ENCODE data around the gene DPP4.

Gene DPP4

DNA sequence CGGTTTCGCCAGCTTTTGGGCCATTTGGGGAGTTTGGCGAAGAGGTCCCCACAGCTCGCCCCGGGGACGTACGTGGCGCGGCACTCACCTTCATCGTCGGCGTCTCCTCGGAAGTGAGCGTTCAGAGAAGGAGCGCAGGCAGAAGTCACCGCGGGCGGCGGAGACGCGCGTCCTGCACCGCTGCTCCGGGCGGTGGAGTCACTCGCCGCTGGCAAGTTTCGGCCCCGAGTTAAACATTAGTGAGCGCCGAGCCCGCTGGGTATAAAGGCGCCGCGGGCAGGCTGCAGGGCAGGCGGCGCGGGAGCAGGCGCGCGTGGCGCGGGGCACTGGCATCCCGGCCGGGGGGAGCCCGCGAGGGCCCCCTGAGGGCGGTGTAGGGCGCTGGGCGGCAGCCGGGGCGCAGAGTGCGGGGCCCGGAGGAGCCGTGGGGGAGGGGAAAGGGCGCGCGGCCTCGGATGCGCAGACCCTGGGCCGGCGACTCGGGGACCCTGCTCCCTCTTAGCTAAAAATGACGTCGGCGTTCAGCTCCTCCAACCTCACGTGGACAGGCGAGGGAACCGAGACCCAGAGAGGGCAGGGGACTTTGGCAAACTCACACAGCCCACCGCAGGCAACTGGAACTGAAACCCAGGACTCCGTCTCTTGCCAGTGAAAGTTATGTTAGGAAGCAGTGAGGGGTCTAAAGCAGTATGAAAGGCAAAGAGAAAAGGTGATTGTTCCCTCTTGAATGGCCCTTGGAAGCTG, at the start of gene DPP4:
TSS of gene DPP4 (minus strand) at position 328 of the 744 bp plus-strand sequence. CDS start at position 94, 234 bp downstream.
- DNase-seq = no peak

DNA sequence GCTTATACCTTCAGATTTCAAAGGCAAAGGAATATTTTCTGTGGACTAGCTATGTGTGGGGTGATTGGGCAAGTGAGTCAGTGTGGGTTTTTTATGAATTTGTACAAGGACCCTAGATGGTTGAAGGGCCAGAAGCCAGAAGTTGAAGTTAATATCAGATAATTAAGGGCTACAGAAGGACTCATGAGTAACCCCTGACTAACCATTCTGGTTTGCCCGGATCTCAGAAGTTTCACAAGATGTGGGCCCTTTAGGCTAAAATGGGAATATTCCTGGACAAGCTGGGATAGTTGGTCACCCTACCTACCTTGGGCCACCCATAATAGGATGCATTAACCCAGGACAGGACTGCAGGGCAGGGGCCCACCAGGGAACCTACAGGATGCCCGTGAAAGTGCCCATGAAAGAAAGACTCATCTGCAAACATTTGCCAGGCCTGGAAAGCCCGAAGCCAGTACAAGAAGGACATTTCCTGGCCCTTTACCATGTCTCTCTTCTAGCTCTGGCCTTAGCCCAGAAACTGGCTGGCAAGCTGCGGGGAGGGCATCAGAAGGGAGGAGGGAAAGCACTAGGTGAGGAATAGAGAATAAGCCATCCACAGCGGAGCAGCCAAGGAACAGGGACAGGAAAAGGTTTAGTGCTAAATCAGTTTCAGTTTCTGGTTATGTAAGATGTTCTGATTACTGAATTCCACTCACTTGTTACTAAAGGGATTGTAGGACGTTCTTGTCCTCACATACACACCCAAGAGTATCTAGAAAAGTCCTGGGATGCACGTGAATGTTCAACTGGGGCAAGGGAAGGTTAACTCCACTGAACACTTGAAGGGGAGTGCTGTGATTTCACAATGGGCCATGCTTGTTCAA, 44.4 kb upstream of the DPP4 start:
- DNase-seq = no peak

DNA sequence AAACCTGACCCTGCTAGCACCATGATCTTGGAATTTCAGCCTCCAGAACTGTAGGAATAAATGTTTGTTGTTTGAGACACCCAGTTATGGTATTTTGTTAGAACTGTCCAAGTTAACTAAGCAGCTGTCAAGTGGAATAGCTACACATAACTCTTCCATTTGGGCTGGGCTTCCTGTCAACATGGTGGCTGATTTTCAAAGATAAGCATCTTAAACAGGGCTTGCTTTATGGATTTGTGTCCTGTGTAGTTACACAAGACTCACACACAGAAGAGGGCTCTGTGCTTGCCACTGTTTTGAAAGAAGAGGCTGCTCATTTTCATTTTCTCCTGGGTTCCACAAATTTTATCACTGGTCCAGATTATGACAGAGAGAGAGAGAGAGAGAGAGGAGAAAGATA, 42.3 kb upstream of the DPP4 start:
- DNase-seq = no peak

DNA sequence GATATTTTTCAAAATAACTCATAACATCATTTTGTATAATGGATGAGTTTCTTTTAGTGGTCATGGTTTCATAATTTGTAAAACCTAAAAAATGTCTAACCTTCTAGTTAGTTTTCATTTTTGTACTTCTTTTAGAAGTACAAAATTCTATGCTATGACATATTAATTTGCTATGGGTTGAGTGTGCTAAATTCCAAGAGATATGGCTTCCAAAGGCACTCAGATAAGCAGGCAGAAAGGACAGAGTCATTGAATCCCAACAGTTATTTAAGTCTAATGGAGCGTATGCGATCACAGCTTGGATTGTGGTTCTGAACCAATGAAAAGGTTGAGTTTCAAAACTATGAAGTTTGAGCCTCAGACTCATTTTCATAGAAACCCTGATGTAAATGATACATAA, 41.1 kb upstream of the DPP4 start:
- no peak for DNase-seq

DNA sequence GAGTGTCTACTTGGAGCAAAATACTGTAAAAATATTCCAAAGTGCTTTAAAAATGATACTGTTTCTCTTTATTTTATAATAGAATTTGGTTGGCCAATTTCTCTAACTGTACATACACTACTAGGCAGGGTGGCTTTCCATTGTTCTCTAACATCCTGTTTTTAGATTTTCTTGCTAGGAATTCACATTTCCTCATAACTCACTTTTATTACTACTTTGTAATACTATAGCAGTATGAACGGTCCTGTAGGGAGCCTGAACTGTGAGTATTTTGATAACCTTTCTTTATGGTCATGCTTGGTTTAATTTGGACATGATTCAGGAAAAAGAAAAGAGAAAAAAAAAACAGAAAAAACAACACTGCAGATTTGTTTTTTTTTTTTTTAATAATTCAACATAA, 40.3 kb upstream of the DPP4 start:
- no peak for DNase-seq

DNA sequence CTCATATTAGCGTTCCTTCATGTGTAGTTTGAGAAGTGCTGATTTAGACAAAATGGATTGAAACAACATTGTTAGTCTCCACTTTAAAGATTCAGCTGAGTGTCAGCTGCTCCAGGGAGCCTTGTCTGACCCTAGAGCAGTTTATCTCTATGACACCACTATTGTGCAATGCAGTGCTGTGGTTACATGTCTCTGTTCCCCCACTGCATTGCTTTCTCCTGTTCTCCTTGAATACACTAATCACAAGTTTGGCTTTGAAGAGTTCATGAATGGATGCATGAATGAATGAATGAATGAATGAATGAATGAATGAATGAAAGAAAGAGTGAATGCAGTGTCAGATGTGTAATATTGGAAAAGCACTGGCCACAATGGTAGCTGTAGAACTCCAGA, 39.8 kb upstream of the DPP4 start:
- no peak for DNase-seq

DNA sequence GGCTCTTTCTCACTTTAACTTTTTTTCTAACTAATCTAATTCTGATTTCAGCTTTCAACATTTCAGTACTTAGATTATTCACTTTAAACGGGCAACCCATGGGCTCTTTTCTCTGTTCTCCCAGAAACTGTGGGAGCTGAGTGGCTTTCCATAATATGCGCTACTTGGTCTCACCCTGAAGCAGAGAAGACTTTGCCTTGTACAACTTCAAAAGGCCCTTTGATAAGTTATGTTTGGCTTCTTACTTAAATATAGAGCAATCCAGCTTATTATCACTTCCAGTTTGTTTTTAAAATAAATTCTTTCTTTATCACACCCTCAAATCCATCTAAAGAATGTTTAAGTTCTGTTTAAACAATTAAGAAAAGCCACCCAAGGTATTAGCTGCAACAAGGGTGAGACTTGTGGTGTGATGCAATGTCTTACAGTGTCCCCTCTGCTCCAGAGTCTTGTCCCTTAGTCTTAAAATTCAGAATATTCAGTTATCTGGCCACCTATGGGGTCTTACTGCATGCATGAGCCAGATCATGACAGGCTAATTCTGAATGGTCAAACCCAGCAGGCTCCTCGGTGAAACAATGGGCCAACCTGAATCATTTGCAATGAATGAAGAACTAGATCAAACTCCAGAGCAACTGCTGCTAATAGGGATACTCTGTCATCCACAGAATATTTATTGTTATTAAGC, 39.2 kb upstream of the DPP4 start:
- no peak for DNase-seq

DNA sequence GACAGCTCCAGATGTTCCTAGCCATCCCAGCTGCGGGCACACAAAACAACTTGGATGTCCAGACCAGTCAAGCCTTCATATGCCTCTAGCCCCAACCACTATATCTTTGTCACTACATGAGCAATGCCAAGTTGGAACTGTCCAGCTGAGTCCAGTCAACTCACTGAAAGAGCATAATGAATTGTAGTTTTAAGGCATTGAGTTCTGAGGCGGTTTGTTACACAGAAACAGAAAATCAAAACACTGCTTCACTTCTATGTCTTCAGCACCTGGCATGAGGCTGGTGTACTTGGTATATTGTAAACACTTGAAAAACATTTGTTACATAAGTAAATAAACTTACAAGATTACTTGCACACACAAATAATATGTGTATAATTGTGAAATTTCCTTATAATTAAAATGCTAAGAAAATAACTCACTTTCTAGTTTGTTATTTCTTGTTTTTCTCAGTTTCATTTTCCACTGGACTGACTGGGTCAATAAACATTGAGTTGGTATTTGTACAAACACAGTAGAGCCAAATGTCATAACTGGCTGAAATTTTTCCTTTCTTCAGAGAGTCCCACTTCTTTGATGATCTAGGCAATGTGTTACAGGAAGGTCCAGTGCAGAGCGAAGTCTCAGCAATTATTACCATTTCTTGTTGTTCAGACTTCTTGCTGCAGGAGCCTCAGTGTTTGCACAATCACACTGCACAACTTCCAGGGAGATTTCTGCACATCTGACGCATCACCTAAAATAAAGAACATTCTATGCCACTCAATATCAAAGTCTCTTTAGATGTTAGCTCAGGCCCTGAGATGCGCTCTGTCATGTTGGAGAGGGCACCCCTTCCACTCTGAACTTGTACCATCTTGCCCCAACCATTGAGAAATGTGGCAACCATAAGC, 38.2 kb upstream of the DPP4 start:
- no peak for DNase-seq

DNA sequence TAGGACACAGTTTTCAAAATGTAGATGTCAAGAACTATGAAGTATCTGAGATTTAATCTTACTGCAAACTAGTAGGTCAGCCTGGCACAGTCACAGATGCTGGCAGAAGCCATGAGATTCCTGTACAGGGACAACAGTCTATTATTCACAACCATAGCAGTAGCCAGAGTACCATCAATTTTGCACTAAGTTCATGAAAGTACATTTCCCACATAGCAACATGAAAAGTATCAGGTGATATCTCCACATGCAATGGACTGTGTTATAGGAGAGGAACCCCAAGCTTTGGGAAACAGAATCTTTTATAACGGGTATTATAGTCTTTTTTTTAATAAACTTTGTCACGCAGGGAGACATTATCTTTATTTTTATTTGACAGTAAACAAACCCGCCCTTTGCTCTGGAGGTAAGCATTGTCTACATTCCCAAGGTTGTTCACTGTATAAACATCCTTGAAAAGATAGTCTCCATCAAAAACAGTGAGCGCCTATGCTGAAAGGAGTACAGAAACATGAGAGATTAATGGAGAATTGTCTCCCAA, 33.4 kb upstream of the DPP4 start:
- no peak for DNase-seq

DNA sequence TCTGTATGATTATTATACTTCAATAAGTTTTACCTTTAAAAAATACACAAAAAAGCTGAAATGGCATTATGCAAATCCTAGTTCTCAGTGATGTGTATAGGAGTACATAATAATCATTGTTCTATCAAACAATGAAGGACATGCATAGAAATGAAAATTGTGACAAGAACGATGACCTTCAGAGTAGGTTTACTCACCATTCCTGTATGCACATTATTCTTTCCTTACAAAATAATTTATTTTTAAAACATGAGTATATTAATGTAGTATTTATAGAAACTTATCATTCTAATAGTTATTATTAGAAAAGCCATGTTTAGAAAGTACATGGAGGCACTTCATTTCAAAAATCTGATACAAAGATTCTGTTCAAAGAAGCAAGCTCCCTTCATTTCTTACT, 32.7 kb upstream of the DPP4 start:
- no peak for DNase-seq

DNA sequence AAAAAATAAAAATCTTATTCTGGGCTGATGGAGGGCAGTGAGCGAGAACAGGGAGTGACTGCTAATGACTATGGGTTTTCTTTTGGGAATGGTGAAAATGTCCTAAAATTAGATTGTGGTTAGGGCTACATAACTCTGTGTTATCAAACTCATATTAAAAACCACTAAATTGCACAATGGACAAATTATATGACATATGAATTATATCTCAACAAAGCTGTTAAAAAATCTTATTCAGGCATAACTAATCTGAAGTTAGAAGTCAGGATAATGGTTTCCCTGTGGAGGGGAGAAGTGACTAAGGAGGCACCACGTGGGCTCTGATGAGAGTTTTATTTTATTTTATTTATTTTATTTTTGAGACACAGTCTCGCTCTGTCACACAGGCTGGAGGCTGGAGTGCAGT, 32.1 kb upstream of the DPP4 start:
- DNase-seq = no peak

DNA sequence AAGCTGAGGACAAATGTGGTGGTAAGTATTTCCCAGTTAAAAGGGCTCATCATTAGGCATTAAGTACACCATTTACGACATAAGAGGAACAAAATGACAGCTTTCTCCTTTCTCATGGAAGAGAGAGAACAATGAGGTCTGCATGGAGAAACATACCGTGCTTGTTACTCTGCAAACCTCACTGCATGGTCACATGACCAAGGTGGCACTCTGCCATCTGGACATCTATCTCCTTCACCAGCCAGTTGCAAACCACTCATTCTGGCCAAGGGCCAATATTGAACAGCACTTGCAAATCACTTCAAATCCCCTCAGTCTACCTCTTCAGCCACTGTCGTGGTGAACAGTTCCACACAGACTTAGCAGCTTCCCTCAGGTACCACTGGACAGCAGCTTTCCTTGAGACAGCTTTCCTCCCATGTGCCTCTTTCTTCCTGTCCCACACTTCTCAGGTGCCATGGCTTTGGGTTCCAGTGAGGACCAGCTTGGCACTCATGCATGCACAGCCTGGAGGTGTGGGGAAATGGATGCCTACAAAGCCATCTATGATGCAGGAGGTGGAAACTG, 29.5 kb upstream of the DPP4 start:
- peak; percentile 63 for DNase-seq

DNA sequence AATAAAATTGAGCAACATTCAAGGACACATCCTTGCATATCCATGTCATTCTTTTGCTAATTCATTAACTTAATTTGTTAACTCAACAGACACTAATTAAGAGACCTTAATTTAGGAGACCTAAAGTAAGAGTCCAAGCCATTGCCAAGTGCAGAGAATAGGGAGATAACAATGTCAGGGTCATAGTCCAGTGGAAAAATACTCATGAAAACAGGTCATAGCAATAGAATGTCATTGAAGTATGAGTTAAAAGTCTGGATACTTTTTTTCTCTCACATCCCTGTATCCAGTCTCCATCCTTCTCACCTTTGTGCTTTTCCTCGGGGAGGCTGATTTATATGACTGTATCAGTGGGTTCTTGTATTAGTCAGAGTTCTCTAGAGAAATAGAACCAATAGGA, 26.6 kb upstream of the DPP4 start:
- no peak for DNase-seq

DNA sequence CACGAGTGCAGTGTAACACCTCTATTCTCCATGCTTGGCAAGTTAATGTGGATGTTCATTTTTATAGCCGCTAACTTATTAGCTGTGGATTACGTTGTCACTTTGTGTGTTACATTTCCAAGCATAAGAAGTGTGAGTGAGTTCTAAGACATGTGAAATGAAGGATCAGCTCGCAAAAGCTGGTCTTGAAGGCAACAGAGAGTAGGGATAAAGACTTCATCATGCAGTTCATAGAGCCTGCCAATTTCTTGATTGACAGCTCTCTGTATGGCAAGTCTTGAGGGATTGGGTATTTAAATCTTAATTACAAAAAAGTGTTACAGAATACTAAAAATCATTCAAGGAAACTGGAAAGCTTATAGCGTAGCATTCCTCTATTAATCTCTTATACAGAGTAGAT, 25.8 kb upstream of the DPP4 start:
- no peak for DNase-seq

DNA sequence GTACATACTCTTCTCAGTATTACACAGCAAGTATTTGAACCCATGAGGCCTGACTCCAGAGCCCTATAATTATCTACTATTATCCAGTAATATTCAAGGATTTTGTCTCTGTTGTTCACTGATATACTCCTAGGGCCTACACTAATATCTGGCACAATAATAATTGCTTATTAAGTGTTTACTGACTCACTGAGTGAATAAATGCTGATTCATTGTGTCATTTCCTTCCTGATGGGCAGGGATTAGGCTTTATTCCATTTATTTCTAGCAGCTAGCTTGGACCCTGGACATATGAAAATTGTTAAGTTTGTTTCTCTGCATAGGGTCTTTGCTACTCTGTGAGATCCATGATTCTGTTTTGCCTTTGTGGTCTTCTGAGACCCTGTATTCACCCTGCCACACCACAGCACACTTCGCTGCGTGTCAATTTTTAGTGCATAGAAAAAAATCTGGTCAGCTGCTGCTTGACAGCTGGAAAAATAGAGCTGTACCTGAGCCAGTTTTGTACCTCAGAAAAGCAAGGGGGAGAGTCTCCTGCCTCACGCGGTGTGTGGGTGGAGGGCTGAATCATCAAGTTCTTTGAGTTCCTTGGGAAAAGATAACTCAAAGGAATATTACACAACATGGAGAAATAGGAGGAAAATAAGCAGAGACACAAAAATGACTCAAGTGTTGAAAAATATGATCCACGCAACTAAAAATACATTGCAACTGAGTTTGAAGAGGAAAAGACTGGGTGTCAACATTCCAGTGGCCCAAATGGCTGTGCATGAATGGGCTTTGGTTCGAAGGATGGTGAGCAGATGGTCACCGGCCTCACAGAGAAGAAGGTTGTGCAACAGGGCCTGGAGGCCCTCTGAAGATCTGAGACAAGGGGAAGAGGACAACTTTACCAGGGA, 18.9 kb upstream of the DPP4 start:
- no peak for DNase-seq

DNA sequence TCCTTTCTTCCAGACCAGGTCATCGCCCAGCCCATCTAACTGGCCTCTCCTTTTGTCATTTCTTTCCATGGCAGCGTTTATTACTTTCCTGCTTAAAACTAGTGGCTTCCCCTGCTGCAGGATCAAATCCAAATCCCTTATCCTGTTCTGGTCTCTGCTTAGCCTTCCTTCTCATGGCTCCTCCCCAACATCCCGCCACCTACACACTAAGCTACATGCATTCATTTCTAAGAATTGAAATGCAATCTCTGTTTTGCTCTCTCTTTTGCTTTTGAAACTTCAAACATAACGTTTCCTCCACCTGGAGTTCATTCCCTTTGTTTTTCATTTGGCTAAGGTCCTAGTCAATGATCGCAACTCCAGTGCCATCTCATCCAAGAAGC, 18.0 kb upstream of the DPP4 start:
- DNase-seq = no peak

DNA sequence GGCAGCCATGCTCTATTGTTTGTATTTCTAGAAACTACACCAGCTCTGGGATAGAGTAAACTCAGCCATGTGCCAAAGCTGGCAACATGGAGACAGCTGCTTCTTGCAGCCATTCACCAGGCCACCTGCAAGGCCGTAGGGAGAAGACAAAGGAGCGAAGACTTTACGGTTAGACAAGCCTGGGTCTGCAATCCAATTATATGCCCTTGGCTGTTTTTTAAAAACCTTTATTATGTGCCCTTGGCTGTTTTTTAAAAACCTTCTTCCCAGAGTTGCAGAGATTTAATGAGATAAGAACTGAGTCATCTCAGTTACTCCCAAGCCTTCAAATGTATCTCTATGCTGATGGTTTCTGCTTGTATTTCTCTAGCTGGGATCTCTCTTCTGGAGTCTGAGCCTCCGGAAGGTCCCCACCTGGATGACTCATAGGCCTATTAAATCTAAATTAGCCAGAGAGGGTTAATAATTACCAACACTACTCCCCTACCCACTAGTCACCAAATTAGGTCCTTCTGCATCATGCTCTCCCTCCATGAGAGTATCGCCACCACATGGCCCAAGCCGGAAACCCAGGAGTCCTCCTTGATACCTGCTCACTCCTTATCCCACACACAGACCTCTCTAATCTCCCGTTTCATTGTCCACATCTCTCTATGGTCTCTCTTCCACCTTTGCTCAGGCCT, 17.5 kb upstream of the DPP4 start:
- DNase-seq = no peak

DNA sequence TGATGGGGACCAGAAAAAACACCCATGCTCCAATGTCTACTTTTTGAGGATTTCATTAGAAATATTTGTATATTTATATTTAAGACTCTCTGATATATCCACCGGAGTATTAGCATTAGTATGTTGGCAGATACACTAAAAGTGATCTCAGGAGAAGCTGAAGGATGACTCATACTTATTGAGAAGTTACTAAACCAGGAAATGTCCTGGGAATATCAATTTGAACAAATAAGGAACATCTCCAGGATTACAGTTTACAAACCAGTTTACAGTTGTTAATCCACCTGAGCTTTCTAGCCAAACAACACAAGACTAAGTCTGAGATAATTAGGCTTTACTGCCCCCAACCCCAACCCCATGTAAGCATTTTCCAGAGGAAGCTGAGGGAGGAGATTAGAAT, 16.1 kb upstream of the DPP4 start:
- DNase-seq = no peak

DNA sequence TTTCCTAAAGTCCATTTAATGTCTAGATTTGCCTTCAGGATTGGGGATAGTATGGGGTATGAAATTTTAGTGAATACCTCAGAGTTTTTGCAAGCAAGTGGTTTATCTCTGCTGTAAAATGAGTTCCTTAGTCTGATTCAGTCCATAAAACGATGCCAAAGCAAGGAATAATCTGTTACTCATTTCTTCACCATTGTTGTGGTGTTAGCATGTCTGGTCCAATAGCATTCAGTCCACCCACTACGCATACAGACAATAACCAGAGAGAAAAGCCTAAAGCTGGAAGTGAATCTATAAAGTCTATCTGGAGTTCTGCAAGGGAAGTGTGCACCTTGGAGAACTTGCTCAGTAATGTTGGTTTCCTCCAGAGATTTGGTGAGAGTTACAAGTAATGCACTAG, 12.9 kb upstream of the DPP4 start:
- no peak for DNase-seq

DNA sequence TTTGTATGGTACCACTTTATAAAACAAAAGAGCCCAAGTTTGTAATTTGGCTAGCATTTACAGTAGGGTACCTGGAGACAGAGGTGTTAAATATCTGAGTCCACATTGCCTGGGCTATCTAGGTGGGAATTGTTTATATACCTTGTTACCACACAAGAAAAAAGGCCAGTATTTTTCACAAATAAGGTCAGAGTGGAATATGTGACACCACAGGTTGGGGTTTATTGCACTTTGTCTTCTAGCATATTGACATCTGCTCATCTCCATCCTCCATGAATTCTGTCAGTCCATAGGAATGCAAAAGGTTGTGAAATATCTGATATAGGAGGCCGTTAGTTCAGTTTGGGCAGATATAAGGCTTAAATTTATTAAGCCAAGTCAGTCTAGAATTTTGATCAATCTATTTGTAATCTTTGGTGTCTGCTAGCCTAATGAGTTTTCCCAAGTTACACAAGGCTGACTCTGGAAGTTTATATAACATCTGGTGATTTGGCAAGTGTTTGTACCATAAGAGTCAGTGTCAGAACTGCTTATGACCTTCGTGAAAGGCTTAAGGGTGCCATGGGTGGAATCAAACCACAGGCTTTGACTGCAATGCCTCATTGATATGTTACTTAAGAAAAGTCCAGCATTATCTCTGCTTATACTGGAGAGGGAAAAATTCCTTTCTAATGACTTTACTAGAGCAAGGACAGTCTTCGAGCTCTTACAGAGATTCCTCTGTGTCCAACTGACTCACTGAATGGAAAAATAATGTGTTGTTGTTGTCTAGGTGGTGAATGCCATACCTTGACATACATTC, 11.3 kb upstream of the DPP4 start:
- no peak for DNase-seq
